Ovary (tissue), 3 donors: ENCODE data around the gene JADE2.

Source experiments
- EP300 ChIP-seq: sonication (generic); formaldehyde crosslinking; IDR thresholded peaks from one replicate; pipeline ENCODE4 v1.6.1; 2017; ENCODE audit warnings: antibody characterized with exemption
- POLR2A ChIP-seq: fragments of 450-650 bp; IDR thresholded peaks from one replicate; pipeline ENCODE4 v1.6.1; 2017; ENCODE audit warnings: antibody characterized with exemption, mild to moderate bottlenecking, moderate library complexity
- TF ChIP-seq, protein P1 (sequence below), 3 donors: fragments of 450-650 bp in 2 of 3; fragments of 200-600 bp in 1 of 3; IDR thresholded peaks; one replicate each; pipeline versions ENCODE4 v1.5.1 to v1.8.0; 2016 to 2022; ENCODE audit warnings: antibody characterized with exemption in 3 of 3, mild to moderate bottlenecking in 1 of 3
- donor health status: DM: no; HTN: no; CAD: no.

GRCh38 chr5:134503088-134503936 lies 22.2 kb upstream of the JADE2 start:
- TF ChIP-seq EP300 (no peak), POLR2A (peak; percentile 27)
- TF ChIP-seq, protein P1, sequence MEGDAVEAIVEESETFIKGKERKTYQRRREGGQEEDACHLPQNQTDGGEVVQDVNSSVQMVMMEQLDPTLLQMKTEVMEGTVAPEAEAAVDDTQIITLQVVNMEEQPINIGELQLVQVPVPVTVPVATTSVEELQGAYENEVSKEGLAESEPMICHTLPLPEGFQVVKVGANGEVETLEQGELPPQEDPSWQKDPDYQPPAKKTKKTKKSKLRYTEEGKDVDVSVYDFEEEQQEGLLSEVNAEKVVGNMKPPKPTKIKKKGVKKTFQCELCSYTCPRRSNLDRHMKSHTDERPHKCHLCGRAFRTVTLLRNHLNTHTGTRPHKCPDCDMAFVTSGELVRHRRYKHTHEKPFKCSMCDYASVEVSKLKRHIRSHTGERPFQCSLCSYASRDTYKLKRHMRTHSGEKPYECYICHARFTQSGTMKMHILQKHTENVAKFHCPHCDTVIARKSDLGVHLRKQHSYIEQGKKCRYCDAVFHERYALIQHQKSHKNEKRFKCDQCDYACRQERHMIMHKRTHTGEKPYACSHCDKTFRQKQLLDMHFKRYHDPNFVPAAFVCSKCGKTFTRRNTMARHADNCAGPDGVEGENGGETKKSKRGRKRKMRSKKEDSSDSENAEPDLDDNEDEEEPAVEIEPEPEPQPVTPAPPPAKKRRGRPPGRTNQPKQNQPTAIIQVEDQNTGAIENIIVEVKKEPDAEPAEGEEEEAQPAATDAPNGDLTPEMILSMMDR (IDR thresholded peaks at IDR 0.05) = no peak
